COR-L47 (cell line): Measurements from ENCODE around the gene SPATA1.
"Not testable (repeated sequence)": the region's sequence is repeated elsewhere in the genome, so short reads cannot be mapped to it uniquely, and the experiment has no call there.

Experiments used
- DNase-seq: peaks from one replicate; lab custom pipeline; 2025; lab: John Stamatoyannopoulos, UW

Gene SPATA1

GRCh38 chr1:84506002-84506728, at the start of gene SPATA1, which contains the start of gene GNG5:
SPATA1 (plus strand) TSS chr1:84506386; CDS start chr1:84516360, 9,974 bp downstream.
GNG5 (minus strand) TSS chr1:84506581; CDS start chr1:84506091, 490 bp downstream.
- DNase-seq = peak; percentile 89

GRCh38 chr1:84462118-84462517, 44.1 kb upstream of the SPATA1 start:
- DNase-seq = no peak

GRCh38 chr1:84467298-84467697, 38.9 kb upstream of the SPATA1 start:
- DNase-seq = no peak

- no peak for DNase-seq
These were observed 30.0 kb upstream of the SPATA1 start for GRCh38 chr1:84476225-84476624.

- peak; percentile 61 for DNase-seq
These were observed 27.0 kb upstream of the SPATA1 start, which contains the start of gene RPF1 for GRCh38 chr1:84478876-84479868. RPF1 (plus strand) TSS chr1:84479266; CDS start chr1:84479282, 16 bp downstream.

- DNase-seq = no peak
These were observed 26.2 kb upstream of the SPATA1 start for GRCh38 chr1:84479998-84480397.

- no peak for DNase-seq
These were observed 25.5 kb upstream of the SPATA1 start for GRCh38 chr1:84480650-84481049.

- no peak for DNase-seq
These were observed 24.9 kb upstream of the SPATA1 start for GRCh38 chr1:84481317-84481716.

- no peak for DNase-seq
These were observed 18.1 kb upstream of the SPATA1 start for GRCh38 chr1:84488107-84488506.

- no peak for DNase-seq
These were observed 16.4 kb upstream of the SPATA1 start for GRCh38 chr1:84489766-84490165.

GRCh38 chr1:84492726-84493125, 13.5 kb upstream of the SPATA1 start:
- no peak for DNase-seq

- DNase-seq = no peak
These were observed 12.4 kb upstream of the SPATA1 start for GRCh38 chr1:84493747-84494146.

GRCh38 chr1:84496498-84496897, 9.7 kb upstream of the SPATA1 start:
- DNase-seq = no peak

- DNase-seq = no peak
These were observed 8.4 kb upstream of the SPATA1 start for GRCh38 chr1:84497631-84498275.

GRCh38 chr1:84502927-84503326, 3.3 kb upstream of the SPATA1 start:
- DNase-seq = no peak

GRCh38 chr1:84504580-84505492, 1.4 kb upstream of the SPATA1 start:
- DNase-seq = no peak

GRCh38 chr1:84505493-84506001, 639 bp upstream of the SPATA1 start:
- peak; percentile 62 for DNase-seq

- no peak for DNase-seq
These were observed 705 bp downstream of the SPATA1 start for GRCh38 chr1:84506729-84507453.

- DNase-seq = not testable (repeated sequence)
These were observed 1.7 kb downstream of the SPATA1 start for GRCh38 chr1:84507887-84508286.

- no peak for DNase-seq
These were observed 2.3 kb downstream of the SPATA1 start for GRCh38 chr1:84508510-84508909.
